Osteoblast (primary cell): ENCODE results near the gene CASKIN2. TPM values are rescaled to one million over a fixed set of nuclear protein-coding genes. Genes with fewer than 3 reads are reported as not detected.

ENCODE experiments used
- DNase-seq: peaks from one replicate; pipeline ENCODE4 v3.0.0; 2011; ENCODE audit warnings: low spot score, mixed read lengths; ENCODE audit not compliant: insufficient read length; ENCODE audit errors: missing footprints
- H2AFZ ChIP-seq: 2 replicates; pipeline ENCODE4 v1.6.0; 2011; ENCODE audit warnings: mild to moderate bottlenecking, low read length
- H3K27ac ChIP-seq: 2 replicates; pipeline ENCODE4 v1.5.1; 2011; ENCODE audit warnings: mild to moderate bottlenecking, low read depth, low read length, moderate library complexity
- H3K27me3 ChIP-seq: 2 replicates; pipeline ENCODE4 v1.6.0; 2012; ENCODE audit warnings: mild to moderate bottlenecking, control low read depth, inconsistent platforms, low read length, moderate library complexity; ENCODE audit not compliant: insufficient read depth
- H3K36me3 ChIP-seq: 2 replicates; pipeline ENCODE4 v1.5.1; 2011; ENCODE audit warnings: mild to moderate bottlenecking, low read length, control low read depth, moderate library complexity; ENCODE audit not compliant: insufficient read depth
- H3K4me1 ChIP-seq: 2 replicates; pipeline ENCODE4 v1.5.1; 2011; ENCODE audit warnings: mild to moderate bottlenecking, low read length, control low read depth, moderate library complexity; ENCODE audit not compliant: insufficient read depth
- H3K4me2 ChIP-seq: 2 replicates; pipeline ENCODE4 v1.6.0; 2011; ENCODE audit warnings: mild to moderate bottlenecking, low read length; ENCODE audit not compliant: insufficient read depth
- H3K4me3 ChIP-seq: fragments of 200-600 bp; sonication (generic); 3 replicates; pipeline ENCODE4 v1.5.1; 2012; ENCODE audit warnings: mild to moderate bottlenecking, low read length, inconsistent platforms; ENCODE audit not compliant: insufficient read depth
- H3K79me2 ChIP-seq: 2 replicates; pipeline ENCODE4 v1.6.0; 2012; ENCODE audit warnings: mild to moderate bottlenecking, low read length, control low read depth, inconsistent platforms; ENCODE audit not compliant: insufficient read depth
- H3K9me3 ChIP-seq: 2 replicates; pipeline ENCODE4 v1.5.1; 2011; ENCODE audit warnings: low read depth, low read length, control low read depth
- H4K20me1 ChIP-seq: 2 replicates; pipeline ENCODE4 v1.6.0; 2012; ENCODE audit warnings: mild to moderate bottlenecking, low read length, control low read depth; ENCODE audit not compliant: insufficient read depth
- total RNA-seq: library from RNA; depleted of rRNA; stranded (reverse); fragments of >200 nt; gene quantifications from 2 replicates; pipeline ENCODE4 v1.2.3, GENCODE V29; 2012
- TF ChIP-seq, protein P1 (sequence below): IDR thresholded peaks from 2 replicates; pipeline ENCODE4 v1.5.1; 2011; ENCODE audit warnings: mild to moderate bottlenecking, low read depth, low read length, moderate library complexity; ENCODE audit errors: extremely low read depth

Gene CASKIN2
- total RNA-seq, 1 donor, result 8.7 TPM

DNA sequence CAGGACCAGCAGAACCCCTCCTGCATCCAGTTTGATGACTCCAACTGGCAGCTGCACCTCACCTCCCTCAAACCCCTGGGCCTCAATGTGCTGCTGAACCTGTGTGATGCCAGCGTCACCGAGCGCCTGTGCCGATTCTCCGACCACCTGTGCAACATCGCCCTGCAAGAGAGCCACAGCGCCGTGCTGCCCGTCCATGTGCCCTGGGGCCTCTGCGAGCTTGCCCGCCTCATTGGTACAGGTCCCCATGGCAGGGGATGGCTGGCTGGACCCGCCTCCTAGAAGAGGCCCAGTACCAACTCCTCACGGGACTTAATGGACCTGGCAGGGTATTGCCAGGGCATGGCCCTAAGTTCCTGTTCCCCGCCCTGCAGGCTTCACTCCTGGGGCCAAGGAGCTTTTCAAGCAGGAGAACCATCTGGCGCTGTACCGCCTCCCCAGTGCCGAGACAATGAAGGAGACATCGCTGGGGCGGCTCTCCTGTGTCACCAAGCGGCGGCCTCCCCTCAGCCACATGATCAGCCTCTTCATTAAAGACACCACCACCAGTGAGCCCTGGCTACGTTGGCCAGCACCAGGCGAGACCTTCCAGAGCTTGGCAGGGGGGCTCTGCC lies 22.7 kb downstream of the CASKIN2 start:
- Histone ChIP-seq H3K4me3 (no peak overlapping the region), H3K9me3 (no peaks in the 10 kb centered on the region), H3K27ac (no peak overlapping the region), H3K4me2 (no peak overlapping the region), H3K4me1 (no peaks in the 10 kb centered on the region), H3K36me3 (peaks cover 16% of the 10 kb centered on the region), H2AFZ (no peak overlapping the region), H3K27me3 (no peaks in the 10 kb centered on the region), H3K79me2 (no peaks in the 10 kb centered on the region), H4K20me1 (peaks cover 2% of the 10 kb centered on the region)
- TF ChIP-seq, protein P1, sequence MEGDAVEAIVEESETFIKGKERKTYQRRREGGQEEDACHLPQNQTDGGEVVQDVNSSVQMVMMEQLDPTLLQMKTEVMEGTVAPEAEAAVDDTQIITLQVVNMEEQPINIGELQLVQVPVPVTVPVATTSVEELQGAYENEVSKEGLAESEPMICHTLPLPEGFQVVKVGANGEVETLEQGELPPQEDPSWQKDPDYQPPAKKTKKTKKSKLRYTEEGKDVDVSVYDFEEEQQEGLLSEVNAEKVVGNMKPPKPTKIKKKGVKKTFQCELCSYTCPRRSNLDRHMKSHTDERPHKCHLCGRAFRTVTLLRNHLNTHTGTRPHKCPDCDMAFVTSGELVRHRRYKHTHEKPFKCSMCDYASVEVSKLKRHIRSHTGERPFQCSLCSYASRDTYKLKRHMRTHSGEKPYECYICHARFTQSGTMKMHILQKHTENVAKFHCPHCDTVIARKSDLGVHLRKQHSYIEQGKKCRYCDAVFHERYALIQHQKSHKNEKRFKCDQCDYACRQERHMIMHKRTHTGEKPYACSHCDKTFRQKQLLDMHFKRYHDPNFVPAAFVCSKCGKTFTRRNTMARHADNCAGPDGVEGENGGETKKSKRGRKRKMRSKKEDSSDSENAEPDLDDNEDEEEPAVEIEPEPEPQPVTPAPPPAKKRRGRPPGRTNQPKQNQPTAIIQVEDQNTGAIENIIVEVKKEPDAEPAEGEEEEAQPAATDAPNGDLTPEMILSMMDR, result no peak
- no peak for DNase-seq

GRCh38 chr17:75491680-75492079 lies 23.7 kb downstream of the CASKIN2 start:
- Histone ChIP-seq H4K20me1 (peaks cover 3% of the 10 kb centered on the region), H3K4me2 (no peak overlapping the region), H3K27me3 (no peaks in the 10 kb centered on the region), H3K4me1 (no peaks in the 10 kb centered on the region), H2AFZ (no peak overlapping the region), H3K27ac (no peak overlapping the region), H3K36me3 (peaks cover 16% of the 10 kb centered on the region), H3K9me3 (no peaks in the 10 kb centered on the region), H3K4me3 (no peak overlapping the region), H3K79me2 (no peaks in the 10 kb centered on the region)
- no peak for DNase-seq
- TF ChIP-seq, protein P1, result no peak

DNA sequence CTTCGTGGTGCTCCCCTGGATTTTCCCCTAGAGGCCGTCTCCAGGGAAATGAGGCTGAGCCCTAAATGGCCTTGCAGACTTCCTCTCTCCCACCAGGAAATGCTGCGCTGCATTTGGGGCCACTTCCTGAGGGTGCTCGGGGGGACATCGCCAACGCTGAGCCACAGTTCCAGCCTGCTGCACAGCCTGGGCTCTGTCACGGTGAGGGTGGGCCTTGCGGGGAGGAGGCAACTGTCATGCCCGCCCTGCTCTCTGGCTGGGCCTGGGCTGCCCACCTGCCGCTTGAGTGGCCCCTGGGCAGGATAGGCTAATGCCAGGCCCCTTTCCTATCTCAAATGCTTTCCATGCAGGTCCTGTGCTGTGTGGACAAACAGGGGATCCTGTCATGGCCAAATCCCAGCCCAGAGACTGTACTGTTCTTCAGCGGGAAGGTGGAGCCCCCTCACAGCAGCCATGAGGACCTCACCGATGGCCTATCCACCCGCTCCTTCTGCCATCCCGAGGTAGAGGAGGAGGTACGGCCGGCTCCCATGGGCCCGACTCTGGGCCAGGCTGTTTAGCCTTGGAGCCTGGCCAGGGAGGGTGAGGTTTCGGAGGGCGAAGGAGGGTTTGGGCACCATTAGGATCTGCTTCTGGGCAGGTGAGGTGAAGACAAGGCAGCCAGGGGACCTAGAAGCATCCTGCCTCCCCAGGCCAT lies 24.2 kb downstream of the CASKIN2 start:
- Histone ChIP-seq H4K20me1 (peaks cover 3% of the 10 kb centered on the region), H3K79me2 (no peaks in the 10 kb centered on the region), H3K4me1 (no peaks in the 10 kb centered on the region), H3K27ac (no peak overlapping the region), H3K4me2 (no peak overlapping the region), H3K4me3 (no peak overlapping the region), H3K9me3 (no peaks in the 10 kb centered on the region), H3K27me3 (no peaks in the 10 kb centered on the region), H3K36me3 (peaks cover 16% of the 10 kb centered on the region), H2AFZ (no peak overlapping the region)
- TF ChIP-seq, protein P1, result no peak
- peak; percentile 83 for DNase-seq

DNA sequence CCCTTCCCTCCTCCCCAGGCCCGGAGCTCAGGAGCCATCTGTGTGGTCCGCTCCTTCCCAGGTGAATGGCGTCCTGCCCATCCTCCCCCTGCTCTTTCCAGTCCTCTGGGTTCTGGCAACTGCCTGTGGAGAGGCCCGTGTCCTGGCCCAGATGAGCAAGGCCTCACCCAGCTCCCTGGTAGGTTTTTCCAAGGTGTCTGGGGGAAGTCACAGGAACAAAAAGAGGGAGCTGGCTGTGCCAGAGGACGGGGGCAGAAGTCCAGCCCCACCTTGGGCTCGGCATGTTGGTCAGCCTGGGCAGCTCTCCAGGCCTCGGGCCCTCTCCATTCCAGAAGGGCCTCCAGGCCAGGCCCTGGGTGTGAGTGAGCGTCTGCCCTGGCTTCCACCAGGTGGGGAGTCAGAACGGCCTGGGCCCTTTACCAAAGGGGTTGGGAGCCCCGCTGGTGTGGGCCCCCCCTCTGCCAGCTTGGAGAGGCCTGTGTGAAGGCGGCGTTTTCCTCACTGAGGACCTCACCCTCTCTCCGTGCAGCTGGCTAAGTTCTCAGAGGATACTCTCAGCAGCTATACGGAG lies 25.1 kb downstream of the CASKIN2 start:
- peaks cover 16% of the 10 kb centered on the region for H3K36me3 ChIP-seq
- H2AFZ ChIP-seq, result no peak overlapping the region
- H3K27me3 ChIP-seq, result no peaks in the 10 kb centered on the region

More for the DNA sequence above, 25.1 kb downstream of the CASKIN2 start:
- Histone ChIP-seq H3K9me3 (no peaks in the 10 kb centered on the region), H3K27ac (no peak overlapping the region), H3K79me2 (no peaks in the 10 kb centered on the region), H3K4me3 (no peak overlapping the region), H3K4me1 (no peaks in the 10 kb centered on the region), H3K4me2 (no peak overlapping the region), H4K20me1 (peaks cover 5% of the 10 kb centered on the region)
- TF ChIP-seq, protein P1, result no peak
- DNase-seq, result peak; percentile 83
